DMS53 (cell line): ENCODE results near the gene RHOT1.
"Not testable (repeated sequence)": the region's sequence is repeated elsewhere in the genome, so short reads cannot be mapped to it uniquely, and the experiment has no call there.

Experiments
- DNase-seq: peaks from one replicate; lab custom pipeline; 2025; lab: John Stamatoyannopoulos, UW

Gene RHOT1

DNA sequence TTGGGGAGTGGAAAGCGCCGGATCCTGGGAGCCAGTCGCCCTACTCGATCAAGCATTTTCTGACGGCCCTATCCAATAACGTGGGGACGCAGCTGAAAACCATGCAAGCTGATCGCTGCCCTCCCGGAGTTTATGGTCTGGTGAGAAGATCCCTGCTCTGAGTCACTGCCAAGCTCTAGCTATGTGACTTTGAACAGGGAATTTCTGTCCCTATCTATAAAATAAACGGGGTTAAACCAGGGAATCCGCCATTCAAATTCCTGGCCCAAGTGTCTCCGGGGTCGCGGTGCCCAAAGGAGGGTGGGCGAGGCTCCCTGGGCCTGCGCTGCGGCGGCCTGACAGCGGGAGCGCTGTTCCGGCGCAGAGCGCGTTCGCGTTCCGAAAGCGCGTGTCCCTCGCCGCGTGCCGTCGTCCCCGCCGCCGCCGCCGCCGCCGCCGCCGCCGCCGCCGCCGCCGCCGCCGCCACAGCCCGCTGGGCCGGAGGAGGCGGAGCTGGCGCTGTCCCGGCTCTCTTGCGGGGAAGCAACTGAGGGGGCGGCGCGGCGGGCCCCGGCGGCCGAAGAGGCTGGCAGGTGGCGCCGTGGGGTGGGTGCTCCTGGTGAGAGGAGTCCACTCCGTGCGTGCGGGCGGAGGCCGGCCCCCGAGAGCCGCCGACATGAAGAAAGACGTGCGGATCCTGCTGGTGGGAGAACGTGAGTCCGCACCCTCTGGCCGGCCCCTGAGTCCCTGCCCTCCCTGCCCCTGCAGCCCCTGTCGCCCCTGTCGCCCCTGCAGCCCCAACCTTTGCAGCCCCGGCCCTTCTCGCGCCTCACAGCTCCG, at the start of gene RHOT1:
TSS of gene RHOT1 (plus strand) at position 465 of the 819 bp plus-strand sequence. CDS start at position 656, 191 bp downstream.
- peak; percentile 92 for DNase-seq

DNA sequence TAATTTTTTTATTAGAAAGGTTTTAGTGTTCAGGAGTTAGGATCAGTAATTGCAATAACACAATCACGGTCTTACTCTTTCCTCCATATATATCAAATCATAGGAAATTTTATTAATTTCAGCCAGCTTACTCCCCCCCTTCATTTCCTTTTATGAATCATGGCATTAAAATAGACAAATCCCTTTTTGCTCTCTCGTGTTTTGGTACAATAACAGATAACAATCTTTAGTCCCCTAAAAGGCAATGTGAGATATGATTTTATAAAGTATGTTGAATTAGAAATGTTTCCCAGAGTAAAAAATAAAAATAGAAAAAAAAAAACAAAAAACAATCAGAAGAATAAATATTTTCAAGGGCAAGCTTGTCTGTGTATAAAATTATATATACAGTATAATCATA, 42.6 kb upstream of the RHOT1 start:
- DNase-seq: no peak

- not testable (repeated sequence) for DNase-seq
Observed at GRCh38 chr17:32100323-32100722, 42.0 kb upstream of the RHOT1 start.

DNA sequence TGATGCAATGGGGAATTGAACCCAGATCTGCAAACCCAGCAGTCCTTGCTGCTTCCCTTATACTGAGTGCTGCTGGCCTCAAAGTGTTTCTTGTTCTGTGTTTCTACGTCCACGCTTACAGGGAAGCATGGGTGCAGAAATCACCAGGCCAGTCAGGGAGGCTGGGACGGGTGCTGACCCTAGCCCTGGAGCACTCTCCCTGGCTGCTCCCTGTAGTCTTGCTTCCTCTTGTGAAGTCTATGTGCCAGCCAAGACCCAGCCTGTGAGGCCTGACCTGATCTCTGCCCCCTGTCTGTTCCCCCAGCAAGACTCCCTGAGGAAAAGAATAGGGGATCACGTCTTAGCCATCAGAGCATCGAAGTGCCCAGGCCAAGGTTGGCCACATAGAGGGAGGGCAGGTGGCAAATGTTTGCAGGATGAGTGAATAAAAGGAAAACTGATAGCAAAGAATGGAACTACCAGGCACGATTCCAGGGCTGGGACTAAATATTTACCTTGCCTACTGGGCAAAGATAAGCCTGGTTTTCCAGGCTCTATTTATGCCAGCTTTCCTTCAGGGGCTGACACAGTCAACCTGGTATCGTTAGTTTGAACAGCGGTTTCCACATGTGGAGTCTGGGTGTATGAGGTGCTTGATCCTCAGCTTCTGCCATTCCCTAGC, 41.2 kb upstream of the RHOT1 start:
- peak; percentile 35 for DNase-seq

DNA sequence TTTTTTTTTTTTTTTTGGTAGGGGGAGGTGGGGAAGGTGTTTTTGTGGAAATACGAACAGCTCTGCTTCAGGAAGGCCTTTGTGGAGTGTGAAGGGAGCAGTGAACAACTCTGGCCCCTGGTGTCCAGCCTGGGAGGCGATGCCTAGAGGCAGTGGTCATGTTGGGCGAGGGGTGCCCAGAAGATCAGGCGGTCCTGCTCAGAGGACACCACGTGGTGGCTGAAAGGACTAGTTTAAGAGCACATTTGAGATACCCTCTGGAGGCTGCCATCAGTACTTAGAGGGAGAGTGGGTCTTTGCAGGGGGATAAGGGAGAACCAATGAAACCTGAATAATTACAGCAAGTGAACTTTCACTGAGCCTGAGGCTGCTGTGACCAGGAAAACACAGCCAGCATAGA, 40.1 kb upstream of the RHOT1 start:
- DNase-seq: no peak

DNA sequence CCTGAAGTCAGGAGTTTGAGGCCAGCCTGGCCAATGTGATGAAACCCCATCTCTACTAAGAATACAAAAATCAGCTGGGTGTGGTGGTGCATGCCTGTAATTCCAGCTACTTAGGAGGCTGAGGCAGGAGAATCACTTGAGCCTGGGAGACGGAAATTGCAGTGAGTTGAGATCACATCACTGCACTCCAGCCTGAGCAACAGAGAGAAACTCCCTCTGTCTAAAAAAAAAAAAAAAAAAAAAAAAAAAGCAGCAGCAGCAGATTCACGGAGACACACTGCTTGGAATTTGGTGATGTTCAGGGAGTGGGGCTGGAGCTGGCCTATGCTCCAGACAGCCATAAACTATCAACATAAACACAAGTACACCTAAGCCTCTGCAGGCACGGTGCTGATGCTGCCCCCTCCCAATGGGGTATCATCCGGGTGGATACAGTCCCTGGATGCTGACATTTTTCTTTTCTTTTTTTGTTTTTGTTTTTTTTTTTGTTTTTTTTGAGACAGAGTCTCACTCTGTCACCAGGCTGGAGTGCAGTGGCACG, 39.6 kb upstream of the RHOT1 start:
- no peak for DNase-seq

- no peak for DNase-seq
Observed at GRCh38 chr17:32103476-32104113, 38.7 kb upstream of the RHOT1 start.

DNA sequence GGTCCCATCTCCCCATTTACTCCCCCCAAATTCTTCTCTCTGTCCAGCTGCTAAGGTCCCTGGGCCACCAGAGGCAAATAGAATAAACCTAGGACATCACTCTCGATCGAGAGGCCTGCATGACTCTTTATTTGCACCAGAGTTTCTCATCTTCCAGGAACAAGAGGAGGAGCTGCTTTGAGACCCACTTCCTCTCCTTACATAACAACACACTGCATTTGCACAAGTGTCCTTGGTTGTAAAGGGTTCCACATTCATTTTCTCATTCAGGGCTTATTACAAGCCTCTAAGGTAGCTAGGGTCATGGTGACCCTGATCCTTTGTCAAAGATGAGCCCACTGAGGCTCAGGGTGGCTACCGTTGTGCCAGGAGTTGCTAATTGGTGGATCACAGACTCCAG, 38.1 kb upstream of the RHOT1 start:
- DNase-seq: no peak

DNA sequence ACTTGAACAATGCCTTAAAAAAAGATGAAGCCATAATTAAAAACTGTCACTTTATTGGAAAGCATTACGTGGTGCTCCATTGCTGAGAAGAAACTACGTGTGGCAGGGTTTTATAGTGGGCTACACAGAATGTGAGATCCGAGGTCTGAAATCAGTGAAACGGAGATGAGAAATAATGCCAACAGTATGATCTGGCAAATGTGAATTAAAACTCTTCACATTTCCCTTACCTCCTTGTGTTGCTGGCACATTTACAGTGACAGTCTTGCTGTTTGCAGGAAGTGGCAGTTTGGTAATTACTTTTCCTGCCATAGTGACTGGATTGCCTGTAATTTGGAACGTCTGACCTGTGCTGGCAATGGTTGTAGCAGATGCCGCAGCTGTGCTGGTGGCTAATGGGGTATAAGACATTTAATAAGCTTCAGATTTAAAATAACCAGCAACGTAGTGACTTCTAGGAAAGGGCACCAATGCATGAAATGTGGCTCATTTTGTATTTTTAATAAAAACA, 35.8 kb upstream of the RHOT1 start:
- not testable (repeated sequence) for DNase-seq

DNA sequence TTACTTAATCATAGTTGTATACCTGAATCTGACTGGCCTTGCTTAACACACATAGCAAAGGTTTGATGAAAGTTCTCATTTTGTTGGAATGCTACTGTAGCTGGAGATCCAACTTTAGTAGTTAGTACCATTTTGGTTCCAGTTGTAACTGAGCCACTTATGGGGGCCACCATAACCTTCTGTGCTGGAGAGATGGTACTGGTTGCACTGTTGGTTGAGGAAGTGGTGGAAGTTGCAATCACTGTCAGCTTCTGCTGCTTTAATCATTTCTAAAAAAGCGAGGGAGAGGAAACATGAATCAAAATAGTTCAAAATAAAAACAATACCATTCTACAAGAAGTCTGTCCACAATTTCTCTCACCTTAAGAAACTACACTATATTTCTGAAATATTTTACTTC, 35.1 kb upstream of the RHOT1 start:
- DNase-seq: not testable (repeated sequence)

GRCh38 chr17:32110596-32110995, 31.7 kb upstream of the RHOT1 start:
- no peak for DNase-seq

DNA sequence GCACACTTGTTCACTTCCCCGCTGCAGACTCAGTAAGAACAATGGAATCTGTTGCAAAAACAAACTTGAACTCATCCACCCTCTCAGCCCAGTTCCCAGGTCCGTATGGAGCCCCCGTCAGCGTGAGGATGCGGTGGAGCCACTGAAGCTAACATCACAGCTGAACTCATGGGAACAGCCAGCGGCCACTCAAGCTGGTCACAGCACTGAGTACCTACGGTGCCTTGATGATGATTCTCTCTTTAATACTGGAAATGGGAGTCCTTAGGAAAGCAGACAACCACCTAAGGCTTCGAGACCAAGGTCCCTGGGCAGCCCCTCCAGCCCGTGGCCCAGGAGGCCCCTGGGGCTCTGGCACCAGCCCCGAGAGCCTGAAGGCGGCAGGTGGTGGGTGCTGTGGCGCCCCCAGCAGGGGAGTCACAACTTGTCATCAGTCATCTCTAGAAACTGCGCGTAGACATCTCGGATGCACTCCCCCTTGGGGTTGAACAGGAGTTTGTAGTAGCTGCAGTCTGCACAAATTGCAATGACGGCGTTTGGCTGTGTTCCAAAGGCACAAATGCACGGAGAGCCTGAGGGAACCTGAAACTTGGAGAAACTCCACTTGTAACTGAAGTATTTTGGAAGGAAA, 31.0 kb upstream of the RHOT1 start:
- peak; percentile 57 for DNase-seq

DNA sequence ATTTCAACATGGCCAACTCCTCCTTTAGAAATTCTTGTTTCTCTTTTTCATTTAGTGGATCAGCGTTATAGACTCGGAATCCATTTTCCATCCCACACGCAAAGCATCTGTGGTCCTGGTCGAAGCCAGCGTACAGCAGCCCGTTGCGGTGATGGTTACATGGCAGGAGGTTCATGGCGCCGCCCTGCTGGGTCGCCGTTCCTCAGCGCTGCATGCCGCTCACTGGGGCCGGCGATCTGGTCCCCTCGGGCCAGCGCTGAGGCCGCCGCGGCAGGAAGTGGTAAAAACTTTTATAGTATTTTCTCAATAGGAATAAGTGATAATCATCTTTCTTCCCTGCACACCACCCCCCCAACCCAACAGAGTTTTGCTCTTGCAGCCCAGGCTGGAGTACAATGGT, 29.9 kb upstream of the RHOT1 start:
- no peak for DNase-seq

GRCh38 chr17:32114536-32114935, 27.8 kb upstream of the RHOT1 start:
- DNase-seq: no peak

DNA sequence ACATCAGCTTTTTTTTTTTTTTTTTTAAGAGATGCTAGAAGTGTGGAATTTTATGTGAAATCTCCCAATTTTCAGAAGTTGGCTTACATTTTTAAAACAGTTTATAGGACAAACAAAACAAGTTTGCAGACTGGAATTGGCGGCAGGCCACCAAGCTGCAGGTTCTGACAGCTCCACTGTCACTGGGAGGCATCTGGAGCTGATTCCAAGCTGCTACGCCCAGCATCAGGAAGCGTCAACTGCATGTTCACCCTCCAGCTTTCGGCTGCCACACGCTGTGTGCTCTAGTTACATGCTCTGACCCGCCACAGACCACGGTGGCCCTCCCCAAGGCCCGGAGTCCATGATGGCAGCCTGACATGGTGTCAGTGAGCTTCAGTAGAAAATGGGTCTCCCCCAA, 26.8 kb upstream of the RHOT1 start:
- not testable (repeated sequence) for DNase-seq

DNA sequence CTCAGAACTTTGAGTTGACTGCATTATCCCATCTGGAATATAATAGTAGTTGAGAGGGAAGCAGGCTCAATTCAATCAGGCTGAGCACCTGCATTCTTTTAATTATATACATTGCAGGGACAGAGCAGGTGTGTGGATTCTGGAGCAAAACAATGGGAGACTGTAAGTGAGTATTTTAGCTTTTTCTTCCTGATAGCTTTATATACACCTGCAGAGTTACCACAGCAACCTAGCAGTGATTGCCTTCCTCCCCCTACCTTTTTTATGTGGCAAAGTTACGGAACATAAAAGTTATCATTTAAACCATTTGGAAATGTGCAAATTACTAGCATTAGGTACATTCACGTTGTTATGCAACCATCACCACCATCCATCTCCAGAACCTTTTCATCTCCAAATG, 25.4 kb upstream of the RHOT1 start:
- DNase-seq: peak; percentile 11

DNA sequence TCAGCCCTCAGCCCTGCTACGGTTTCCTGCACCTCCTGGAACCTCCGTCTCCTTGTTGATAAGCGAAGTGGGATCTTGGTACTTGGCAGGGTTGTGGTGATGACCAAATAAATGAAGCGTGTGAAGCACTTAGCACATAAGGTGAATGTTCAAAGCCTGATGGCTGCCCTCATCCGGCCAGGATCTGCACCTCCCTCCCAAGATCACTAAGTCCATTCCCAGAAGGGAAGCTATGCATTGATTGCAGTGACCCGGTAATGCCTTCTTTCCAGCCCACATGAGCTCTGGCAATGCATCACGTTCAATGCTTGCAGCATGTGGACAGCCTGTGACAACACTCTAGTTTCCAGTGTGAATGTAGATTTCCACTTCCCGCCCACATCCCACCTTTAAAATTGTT, 24.9 kb upstream of the RHOT1 start:
- no peak for DNase-seq

DNA sequence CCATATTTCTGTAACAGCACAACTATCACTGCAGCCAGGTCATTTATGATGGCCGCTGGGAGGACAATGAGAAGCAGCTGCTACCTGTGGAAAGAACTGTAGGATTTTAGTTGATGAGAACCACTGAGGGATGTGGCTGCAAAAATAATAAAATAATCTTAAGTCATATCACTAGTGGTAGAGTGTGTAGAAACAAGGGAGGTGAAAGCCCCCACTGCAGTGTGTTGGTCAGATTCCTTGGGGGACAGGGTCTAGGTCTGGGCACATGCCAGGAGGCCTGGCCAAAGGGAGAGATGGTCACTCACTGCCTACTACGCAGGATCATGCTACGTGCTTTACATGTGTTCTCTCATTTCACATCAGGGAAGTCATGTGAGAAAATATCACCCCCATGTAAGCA, 24.2 kb upstream of the RHOT1 start:
- not testable (repeated sequence) for DNase-seq

DNA sequence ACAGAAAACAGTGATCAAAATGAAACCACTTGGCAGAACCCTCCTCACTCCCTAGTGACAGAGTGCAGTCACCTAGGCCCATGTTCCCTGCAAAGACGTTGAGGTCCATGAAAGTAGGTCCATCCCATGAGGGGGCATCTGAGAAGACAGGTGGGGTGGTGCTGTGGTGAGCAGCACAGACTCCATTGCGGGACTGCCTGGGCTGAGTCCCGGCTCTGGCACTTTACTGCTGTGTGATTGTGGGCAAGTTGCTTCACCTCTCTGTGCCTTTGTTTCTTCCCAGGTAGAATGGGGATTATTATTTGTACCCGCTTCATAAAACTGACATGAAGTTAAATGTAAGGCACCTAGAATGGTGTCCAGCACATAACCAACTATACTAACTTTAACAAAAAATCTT, 23.5 kb upstream of the RHOT1 start:
- DNase-seq: no peak

DNA sequence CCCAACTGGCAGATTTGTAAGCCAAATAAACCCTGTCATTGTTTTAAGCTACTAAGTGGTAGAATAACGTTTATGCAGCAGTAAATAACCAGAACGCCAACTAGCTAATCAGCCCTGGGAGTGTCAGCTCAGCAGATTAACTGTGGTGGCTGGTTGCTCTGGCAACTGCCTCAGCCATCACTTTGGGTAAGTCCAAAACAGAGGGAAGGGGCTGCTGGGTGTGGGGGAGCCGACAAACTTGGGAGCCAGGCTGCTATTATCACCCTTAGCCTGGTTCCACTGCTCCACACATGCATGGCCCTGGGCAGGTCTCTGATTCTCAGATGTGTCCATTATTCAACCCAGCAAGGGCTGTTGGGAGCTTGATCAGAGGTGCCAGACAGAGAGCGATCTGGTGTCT, 22.2 kb upstream of the RHOT1 start:
- DNase-seq: no peak

DNA sequence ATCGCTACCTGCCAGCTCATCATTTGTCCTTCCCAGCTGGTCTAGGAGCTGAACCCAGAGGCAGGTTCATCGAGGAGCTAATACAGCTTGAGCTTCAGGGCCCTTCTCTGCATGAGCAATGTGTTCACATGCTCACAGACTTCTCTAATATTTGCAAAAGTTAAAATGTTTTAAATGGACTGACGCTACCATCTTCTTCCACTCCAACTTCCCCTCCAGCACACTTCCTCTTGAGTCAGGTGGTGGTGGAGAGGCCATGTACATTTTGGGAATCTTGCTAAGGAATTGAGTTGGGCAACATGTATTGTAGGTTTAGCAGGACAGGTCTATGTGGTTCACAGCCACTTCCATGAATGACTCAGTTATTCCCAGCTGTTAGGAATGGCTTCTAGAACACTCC, 21.6 kb upstream of the RHOT1 start:
- no peak for DNase-seq

DNA sequence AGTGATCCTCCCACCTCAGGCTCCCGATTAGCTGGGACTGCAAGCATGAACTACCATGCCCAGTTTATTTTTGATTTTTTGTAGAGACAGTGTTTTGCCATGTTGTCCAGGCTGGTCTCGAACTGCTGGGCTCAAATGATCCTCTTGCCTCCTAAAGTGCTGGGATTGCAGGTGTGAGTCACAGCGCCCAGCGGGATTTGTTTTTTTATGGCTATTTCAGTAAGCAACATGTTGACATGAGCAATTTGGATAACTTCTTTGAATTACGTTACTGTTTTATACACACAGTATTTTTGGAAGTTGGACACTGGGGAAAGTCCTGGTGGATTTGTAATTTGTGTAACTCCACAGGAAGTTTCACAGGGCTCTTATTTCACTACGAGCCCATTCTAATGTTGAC, 18.5 kb upstream of the RHOT1 start:
- no peak for DNase-seq
